HuH-7 (cell line): ENCODE measurements around the gene PCSK9.

Experiments
- DNase-seq: peaks from one replicate; pipeline ENCODE4 v3.0.0; 2011; ENCODE audit warnings: low spot score

The PCSK9 gene

DNA sequence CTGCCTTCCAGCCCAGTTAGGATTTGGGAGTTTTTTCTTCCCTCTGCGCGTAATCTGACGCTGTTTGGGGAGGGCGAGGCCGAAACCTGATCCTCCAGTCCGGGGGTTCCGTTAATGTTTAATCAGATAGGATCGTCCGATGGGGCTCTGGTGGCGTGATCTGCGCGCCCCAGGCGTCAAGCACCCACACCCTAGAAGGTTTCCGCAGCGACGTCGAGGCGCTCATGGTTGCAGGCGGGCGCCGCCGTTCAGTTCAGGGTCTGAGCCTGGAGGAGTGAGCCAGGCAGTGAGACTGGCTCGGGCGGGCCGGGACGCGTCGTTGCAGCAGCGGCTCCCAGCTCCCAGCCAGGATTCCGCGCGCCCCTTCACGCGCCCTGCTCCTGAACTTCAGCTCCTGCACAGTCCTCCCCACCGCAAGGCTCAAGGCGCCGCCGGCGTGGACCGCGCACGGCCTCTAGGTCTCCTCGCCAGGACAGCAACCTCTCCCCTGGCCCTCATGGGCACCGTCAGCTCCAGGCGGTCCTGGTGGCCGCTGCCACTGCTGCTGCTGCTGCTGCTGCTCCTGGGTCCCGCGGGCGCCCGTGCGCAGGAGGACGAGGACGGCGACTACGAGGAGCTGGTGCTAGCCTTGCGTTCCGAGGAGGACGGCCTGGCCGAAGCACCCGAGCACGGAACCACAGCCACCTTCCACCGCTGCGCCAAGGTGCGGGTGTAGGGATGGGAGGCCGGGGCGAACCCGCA, at the start of gene PCSK9:
TSS of gene PCSK9 (plus strand) at position 207 of the 741 bp plus-strand sequence. CDS start at position 497, 290 bp downstream.
- peak; percentile 84 for DNase-seq

DNA sequence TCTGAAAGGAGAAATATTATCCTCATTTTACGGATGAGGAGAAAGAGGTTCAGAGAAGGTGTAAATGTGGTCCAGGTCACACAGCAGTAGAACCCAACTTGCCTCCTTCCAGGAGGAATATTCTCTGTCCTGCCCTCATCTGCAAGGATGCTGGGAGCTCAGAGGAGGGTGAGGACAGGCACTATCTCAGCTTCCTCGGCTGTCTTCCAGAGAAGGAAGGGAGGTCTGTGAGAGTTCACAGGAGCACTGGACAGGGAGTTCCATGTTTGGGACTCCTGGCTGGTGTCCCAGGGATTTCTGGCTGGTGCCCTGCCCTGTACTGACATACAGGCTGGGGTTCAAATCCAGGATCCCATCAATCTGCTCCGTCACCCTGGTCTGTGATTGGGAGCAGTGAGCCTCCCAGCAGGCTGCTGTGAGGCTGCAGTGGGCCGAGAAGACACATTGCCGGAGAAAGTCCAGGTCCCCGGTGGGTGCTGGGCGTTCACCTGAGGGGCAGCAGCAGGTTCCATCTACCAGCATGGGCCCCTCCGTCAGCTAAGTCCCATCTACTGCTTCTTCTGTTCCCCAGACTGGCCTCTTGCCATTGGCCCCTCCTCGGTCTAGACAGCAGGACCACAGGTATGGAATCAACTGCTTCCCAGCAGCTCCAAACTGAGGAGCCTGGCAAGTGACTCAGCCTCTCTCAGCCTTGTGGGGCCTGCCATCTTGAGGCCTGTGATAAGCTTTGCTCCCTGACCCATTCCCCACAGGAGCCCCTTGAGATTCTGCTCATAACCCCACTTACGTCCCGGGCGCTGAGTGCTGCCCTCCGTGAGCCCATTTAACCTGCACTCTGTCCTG, 49.2 kb upstream of the PCSK9 start:
- DNase-seq, result no peak

DNA sequence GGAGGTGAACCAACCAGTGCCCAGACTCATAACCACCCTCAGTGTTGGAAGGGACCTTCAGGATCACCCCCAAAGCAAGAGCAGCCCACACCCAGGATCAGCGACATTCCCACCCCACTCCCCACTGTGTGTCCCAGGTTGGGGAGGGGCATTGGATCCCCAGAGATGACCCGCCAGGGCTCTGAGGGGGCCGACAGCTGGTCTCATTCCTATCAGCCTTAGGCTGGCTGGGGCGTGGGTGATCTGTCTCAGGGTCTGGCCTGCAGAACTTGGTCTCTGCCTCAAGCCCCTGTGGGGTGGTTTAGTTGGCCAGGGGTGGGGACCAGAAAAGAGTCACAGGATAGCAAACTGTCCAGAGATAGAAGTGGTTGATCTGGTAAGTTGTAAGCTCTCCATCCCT, 48.4 kb upstream of the PCSK9 start:
- no peak for DNase-seq

DNA sequence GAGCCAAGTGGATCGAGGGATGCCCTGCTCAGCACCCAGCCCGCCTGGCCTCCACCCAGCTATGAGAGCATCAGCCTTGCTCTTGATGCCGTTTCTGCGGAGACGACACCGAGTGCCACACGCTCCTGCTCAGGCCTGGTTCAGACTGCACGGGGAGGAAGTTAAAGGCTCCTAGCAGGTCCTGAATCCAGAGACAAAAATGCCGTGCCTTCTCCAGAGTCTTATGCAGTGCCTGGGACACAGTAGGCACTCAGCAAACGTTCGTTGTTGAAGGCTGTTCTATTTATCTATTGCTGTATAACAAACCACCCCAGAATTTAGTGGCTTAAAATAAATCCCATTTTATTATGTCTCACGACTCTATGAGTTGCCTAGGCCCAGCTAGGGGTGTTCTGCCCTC, 47.4 kb upstream of the PCSK9 start:
- DNase-seq, result no peak

DNA sequence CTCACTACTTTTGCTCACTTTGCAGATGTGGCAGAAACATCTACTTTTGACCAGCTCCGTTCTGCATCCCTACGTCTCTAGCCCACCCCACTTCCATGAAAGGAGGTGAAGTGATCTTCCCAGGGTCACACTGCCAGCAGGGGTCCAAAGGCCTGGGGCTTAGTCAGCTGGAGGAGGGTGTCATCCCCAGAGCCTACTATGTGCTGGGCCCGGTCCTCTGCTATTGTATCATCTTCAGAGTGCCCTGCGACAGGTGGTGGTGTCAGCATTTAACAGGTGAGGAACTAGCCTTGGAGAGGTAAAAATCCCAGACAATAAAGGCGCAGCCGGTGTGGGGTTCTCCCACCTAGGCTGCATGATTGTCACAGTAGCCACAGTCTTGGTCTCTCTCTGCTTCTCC, 46.2 kb upstream of the PCSK9 start:
- DNase-seq, result no peak

DNA sequence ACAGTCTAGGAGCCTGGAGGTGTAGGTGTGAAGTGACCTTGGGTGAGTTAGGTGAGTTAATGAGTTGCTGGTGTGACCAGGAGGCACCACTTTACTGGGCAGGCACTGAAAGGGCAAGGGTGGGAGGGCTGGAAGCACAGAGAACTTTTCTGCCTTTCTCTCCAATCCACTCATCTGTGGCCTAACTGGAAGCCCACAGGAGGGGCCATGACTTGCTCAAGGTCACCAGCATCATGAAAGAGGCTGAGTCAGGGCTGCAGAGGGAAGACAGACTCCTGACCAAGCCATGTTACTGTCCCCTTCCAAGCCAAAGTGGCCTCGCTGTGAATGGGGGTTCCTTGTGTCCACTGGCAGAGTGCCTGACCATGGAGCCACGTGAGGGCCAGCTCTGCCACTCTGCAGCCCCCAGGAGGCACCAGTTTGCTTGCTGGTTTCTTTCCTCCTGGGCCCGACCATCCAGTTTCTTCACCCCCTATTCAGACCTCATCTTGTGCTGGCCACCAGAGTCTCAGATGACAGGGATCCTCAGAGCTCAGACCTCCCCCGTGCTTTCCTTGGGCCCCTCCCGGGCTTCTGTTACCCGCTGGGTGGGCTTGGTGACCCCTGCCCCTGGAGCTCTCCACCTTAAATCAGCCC, 44.9 kb upstream of the PCSK9 start:
- DNase-seq, result no peak

DNA sequence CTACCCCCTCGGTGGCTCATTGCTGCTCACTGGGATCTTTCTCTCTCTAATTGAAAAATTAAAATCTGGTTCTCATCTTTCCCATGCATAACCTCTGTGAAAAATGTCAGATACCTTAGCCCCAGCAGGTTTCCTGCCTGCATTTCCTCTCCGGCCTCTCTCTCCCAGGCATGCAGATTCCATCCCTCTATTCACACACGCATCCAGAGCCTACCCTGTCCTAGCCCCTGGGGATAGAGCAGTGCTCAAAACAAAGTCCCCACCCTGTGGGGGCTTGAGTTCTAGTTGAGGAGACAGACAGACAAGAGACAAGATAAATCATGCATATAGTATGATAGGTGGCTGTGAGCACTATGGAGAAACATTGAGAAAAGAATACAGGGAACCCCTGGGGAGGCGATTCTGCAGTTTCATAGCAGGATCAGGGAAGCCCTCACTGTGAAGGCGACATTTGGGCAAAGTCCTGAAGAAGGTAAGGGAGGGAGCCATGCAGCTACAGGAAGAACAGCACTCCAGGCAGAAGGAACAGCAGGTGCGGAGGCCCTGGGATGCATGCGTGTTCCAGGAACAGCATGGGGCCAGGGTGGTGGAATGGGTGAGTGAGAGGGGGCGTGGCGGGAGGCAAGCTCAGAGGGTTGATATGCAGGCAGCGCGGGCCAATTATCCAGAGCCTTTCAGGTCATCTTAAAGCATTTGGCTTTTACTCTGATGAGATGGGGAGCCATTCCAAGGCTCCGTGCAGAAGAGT, 44.2 kb upstream of the PCSK9 start:
- no peak for DNase-seq

DNA sequence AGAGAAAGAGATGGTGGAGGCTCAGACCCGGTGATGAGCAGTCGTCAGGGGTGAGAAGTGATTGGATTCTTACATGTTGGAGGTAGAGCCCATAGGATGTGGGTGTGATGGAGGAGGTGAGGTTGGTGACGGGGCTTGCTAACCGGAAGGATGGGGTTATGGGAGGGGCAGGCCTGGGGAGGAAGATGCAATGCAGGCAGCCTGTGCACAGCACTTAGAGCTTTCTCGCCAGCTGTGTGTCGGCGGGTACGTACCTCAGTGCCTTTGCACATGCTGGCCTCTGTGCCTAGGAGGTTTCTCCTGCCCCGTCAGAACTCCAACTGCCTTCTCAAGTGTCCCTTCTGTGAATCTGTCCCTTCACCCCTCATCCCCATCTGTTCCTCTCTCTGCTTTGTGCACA, 43.5 kb upstream of the PCSK9 start:
- no peak for DNase-seq

DNA sequence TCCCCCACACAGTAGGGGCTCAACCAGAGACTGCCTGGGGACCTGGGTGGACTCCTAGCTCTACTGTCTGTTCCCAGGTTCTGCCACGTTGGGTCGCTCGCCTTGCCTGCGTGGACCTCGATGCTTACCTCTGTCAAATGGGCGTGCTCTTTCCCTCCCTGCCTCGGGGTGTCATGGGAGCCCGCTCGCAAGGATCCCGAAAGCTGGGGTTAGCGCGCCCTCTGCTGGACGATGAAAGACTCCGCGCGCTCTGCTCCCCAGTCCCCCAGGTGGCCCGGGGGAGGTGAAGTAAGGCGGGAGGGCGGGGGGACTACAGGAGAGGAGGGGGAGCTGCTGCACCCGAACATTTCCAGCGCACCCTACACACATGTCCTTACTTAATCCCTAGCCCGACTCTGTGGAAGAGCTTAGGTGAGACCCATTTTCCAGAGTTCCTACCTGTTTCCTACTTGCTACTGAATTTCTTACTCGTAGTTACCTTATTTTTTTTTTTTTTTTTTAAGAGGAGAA, 42.9 kb upstream of the PCSK9 start:
- peak; percentile 96 for DNase-seq

DNA sequence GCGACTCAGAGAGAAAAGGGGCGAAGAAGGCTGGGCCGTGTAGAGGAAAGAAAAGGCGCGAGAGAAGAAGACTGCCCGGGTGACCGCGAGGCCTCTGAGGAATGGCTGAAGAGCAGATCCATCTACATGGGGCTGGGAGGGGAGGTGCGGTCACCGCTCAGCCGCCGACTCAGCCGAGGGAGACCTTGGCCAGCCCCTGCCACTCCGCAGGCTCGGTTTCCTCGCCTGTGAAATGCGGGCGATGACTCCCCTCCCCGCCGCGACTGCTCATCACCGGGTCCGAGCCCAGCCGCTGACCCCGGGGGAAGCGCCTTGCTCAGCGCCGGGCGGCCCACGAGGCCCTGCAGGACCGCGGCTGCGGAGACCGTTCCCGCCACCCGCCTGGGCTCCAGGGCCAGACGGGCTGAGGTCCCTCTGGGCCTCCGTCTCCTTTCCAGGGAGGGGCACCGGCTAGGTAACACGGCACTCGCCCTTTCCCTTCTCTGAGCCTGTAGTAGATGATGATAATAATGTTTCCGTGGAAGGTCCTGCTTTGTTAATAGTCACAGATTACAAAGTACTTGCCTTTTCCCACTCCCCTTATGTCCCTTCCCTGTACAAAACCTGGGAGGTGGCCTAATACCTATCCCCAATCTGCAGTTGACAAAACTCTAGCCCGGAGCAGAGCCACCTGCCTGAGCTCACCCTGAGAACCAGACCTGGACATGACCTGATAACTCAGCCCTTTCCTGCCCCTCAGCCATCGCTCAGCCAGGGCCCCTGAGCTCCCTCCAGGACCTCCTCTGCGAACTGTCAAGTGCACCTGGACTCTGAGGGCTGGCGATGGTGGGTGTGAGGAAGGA, 42.3 kb upstream of the PCSK9 start:
- DNase-seq, result no peak

DNA sequence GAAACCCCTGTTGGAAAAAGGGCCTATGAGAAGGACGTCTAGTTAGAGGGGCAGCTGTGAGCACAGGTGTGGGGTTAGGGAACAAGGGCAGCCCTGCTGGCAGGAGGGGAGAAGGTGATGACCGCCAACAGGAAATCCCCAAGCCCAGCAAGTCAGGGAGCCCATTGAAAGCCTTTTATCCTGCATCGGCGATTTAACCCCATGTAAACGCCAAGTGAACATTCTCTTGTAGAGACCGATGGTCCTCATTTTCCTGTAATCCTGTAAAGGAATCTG, 41.7 kb upstream of the PCSK9 start:
- DNase-seq, result no peak

DNA sequence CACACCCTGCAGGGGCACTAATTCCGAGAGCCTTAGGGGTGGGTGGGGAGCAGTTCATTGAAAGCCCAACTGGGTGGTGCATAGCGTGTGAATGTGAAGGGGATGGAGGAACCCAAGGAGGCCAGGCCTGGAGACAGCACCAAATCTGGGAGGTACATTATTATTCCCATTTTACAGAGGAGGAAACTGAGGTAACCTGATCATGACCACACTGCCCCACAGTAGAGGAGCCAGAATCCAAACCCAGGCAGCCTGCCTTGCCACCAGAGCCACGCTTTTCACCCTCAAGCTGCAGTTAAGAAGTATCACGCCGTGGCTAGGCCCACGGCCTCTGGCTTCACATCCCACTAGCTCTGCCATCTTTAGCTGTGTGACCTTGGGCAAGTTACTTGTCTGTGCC, 41.2 kb upstream of the PCSK9 start:
- no peak for DNase-seq

DNA sequence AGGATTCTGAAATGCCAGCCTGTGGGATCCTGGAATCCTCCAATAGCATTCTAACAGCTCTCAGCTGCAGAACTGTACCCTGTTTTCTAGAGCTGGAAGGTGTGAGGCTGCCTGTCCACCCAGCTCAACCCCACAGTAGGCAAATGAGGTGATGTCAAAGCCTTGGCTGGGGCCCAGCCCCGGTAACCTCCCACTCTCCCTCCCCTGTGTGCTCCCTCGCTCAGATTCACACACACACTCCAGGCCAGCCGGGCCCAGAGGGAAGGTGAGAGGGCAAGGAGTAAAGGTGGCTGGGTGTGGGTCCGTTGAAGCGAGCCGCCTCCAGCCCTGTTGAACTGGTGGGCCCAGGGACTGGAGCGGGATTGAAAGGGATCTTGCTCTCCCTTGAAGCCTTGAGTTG, 40.7 kb upstream of the PCSK9 start, which contains the start of gene BSND:
TSS of gene BSND (plus strand) at position 257 of the 400 bp plus-strand sequence. CDS start 254 bp downstream, outside the sequence.
- no peak for DNase-seq

DNA sequence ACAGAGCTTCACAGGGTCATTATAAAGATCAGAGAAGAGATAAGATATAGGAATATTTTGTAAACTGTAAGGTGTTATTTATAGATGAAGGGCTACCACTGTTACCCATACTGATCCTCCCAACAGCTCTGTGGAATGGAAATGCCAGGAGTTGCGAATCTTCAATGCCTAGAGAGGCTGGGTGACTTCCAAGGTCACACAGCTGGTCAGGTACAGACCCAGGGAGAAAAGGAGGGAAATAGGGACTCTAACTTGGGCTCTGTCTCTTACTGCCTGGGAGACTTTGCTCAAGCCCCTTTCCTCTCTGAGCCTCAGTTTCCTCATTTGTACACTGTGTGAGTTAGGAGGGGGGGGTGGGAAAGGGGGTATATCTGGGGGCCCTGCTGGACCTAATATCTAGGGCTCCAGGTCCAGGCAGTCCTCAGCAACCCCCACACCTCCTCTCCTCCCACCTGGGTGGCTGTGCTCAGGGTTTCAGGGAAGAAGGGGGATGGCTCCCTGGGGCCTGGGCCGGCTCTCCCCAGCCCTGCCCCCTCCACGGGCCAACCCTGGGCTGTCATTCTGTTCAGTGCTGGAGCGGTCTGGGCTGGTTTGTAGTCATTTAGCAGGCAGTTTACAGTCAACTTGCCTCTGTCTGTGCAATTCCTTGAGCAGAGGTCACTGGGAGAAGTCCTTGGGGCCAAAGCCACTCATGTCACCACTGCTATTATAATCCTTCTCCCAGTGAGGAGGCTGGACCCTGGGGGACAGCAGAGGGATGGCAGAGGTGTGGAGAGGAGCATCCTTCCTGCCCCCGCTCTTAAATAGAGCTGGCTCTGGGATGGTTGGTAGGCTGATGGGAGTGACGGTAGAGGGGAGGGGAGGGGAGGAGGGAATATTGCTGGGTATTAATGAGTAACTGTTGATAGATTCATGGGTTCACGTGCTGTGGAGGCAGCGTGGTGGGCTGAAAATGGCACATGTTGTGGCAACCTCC, 39.0 kb upstream of the PCSK9 start:
- DNase-seq, result no peak

DNA sequence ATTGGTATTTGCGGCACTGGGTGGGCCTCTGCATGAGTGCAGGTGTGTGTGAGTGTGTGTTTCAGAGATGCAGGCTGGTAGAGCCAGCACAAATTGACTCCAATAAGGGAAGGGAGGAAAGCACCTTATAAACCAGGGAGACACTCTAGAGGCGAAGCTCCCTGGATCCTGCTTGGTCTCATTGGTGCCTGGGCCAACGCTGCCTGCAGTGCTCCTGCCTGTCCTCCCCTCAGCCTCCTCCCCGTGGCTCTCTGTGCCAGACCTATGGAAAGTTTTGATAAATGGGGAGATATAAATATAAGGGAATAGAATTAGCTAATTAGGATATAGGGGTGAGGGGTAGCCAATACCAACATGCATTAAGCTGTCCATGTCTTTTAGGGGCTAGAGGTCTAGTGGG, 38.0 kb upstream of the PCSK9 start:
- no peak for DNase-seq

DNA sequence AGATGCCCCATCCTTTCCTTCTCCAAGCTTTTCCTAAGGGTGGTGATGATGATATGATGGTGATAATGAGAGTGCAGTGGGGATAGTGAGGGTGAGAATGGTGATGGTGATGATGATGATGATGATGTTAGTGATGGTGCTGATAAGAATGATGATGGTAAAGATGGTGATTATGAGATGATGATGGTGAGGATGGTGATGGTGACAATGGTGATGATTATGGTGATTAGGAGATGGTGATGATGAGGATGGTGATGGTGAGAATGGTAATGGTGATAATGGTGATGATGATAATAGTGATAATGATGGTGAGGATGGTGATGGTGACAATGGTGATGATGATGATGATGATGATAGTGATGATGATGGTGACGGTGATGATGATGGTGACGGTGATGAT, 36.7 kb upstream of the PCSK9 start:
- no peak for DNase-seq

DNA sequence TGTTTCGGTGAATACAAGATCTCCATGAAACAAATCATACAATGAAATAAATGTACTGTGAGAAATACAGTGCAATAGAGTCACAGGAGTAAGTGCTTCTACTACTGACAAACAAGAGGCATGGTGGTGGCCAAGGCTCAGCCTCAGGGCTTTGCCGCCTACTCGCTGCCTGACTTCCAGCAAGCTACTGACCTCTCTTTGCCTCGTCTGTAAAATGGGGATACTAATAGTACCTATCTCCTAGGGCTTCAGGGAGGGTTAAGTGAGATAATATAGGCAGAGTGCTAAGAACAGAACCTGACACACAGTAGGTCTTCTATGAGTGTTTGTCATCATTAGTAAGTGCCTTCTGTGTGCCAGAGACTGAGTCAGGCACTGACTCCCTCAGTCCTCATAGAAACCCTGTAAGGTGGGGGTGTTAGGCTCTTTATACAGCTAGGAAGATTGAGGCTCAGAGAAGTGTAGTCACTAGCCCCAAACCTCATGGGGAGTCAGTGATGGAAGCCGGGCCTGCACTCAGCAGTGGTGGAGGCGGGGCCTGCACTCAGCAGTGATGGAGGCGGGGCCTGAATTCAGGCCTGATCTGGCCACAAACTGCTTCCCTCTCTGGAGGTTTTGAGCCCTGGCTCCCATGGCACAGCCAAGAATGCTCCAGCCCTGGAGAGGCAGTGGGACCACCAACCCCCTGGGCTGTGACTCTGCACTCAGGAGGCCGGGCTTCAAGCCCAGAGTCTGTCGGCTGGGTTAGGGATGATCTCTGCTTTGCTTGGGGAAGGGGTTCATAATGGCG, 33.8 kb upstream of the PCSK9 start:
- DNase-seq, result no peak

DNA sequence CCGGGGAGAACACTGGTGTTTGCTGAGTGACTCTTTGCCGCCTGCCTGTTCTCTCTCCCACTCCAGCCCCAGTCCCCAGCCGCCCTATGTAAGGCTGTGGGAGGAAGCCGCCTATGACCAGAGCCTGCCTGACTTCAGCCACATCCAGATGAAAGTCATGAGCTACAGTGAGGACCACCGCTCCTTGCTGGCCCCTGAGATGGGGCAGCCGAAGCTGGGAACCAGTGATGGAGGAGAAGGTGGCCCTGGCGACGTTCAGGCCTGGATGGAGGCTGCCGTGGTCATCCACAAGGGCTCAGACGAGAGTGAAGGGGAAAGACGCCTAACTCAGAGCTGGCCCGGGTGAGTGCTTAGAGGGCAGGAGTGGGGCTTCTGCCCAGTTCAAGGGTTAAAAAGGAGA, 32.4 kb upstream of the PCSK9 start:
- no peak for DNase-seq

DNA sequence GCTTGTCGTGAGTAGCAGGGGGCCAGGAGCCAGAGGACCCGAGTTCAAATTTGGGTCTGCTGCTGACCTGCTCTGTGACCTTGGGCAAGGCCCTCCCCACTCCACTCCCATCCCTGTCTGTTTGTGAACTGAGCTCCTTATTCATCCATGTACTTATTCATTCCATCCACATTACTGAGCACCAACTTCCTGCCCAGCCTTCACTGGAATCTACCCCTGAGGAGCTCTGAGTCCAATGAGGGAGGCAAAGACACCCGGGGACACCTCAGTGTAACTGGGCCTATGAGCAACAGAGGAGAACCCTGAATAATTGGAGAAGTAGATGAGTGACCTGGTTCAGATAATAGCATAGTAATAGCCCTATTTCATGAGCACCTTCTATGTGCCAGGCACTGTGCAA, 31.7 kb upstream of the PCSK9 start:
- DNase-seq, result no peak
